ES-I3 (cell line): ENCODE data around the gene NFAT5.
A peak's percentile ranks its signal among the peaks of the same experiment; 100 is the strongest.

Experiments
- H3K36me3 ChIP-seq: 2 replicates; pipeline ENCODE4 v1.6.1; 2013; ENCODE audit warnings: mild to moderate bottlenecking, low read length, control low read depth, moderate library complexity; ENCODE audit not compliant: insufficient read depth
- H3K4me1 ChIP-seq: 2 replicates; pipeline ENCODE4 v1.6.1; 2013; ENCODE audit warnings: mild to moderate bottlenecking, control low read depth, low read length; ENCODE audit not compliant: insufficient read depth
- H3K9ac ChIP-seq: 2 replicates; pipeline ENCODE4 v1.6.1; 2013; ENCODE audit warnings: low read depth, mild to moderate bottlenecking, low read length, moderate library complexity
- H3K9me3 ChIP-seq: 2 replicates; pipeline ENCODE4 v1.6.1; 2013; ENCODE audit warnings: mild to moderate bottlenecking, low read length, moderate library complexity; ENCODE audit not compliant: control insufficient read depth, insufficient read depth

Gene NFAT5

GRCh38 chr16:69706256-69706974, 140.6 kb downstream of the NFAT5 start:
- Histone ChIP-seq H3K4me1 (no peaks in the 10 kb centered on the region), H3K9ac (no peak overlapping the region), H3K36me3 (peaks cover 10% of the 10 kb centered on the region), H3K9me3 (no peaks in the 10 kb centered on the region)

- Histone ChIP-seq H3K9me3 (no peaks in the 10 kb centered on the region), H3K4me1 (no peaks in the 10 kb centered on the region), H3K9ac (no peak overlapping the region), H3K36me3 (peaks cover 10% of the 10 kb centered on the region)
Measured at GRCh38 chr16:69706975-69707340, 141.2 kb downstream of the NFAT5 start.

GRCh38 chr16:69707920-69708683, 142.3 kb downstream of the NFAT5 start:
- peaks cover 15% of the 10 kb centered on the region for H3K36me3 ChIP-seq
- no peaks in the 10 kb centered on the region for H3K9me3 ChIP-seq
- no peaks in the 10 kb centered on the region for H3K4me1 ChIP-seq
- H3K9ac ChIP-seq, result no peak overlapping the region

- Histone ChIP-seq H3K9ac (no peak overlapping the region), H3K4me1 (no peaks in the 10 kb centered on the region), H3K9me3 (no peaks in the 10 kb centered on the region), H3K36me3 (peaks cover 15% of the 10 kb centered on the region)
Measured at GRCh38 chr16:69709456-69710084, 143.8 kb downstream of the NFAT5 start.

- H3K9ac ChIP-seq, result no peak overlapping the region
- peaks cover 21% of the 10 kb centered on the region for H3K36me3 ChIP-seq
- H3K4me1 ChIP-seq, result no peaks in the 10 kb centered on the region
- H3K9me3 ChIP-seq, result no peaks in the 10 kb centered on the region
Measured at GRCh38 chr16:69711115-69711740, 145.5 kb downstream of the NFAT5 start.

GRCh38 chr16:69712277-69712676, 146.5 kb downstream of the NFAT5 start:
- Histone ChIP-seq H3K9me3 (no peaks in the 10 kb centered on the region), H3K4me1 (no peaks in the 10 kb centered on the region), H3K36me3 (peaks cover 26% of the 10 kb centered on the region), H3K9ac (no peak overlapping the region)

- H3K9ac ChIP-seq, result no peak overlapping the region
- H3K9me3 ChIP-seq, result no peaks in the 10 kb centered on the region
- peaks cover 26% of the 10 kb centered on the region for H3K36me3 ChIP-seq
- H3K4me1 ChIP-seq, result no peaks in the 10 kb centered on the region
Measured at GRCh38 chr16:69712914-69713581, 147.3 kb downstream of the NFAT5 start.

- Histone ChIP-seq H3K4me1 (no peaks in the 10 kb centered on the region), H3K36me3 (peaks cover 17% of the 10 kb centered on the region; the same call in 1 of the 2 replicates), H3K9ac (no peak overlapping the region), H3K9me3 (no peaks in the 10 kb centered on the region)
Measured at GRCh38 chr16:69717066-69717465, 151.3 kb downstream of the NFAT5 start.

GRCh38 chr16:69718111-69718764, 152.5 kb downstream of the NFAT5 start:
- Histone ChIP-seq H3K36me3 (0 out of 2 replicates have a peak, but pooled peaks cover 11% of the 10 kb centered on the region), H3K9ac (no peak overlapping the region), H3K4me1 (peaks cover 3% of the 10 kb centered on the region), H3K9me3 (no peaks in the 10 kb centered on the region)

GRCh38 chr16:69720822-69721430, 155.2 kb downstream of the NFAT5 start:
- H3K9ac ChIP-seq, result no peak overlapping the region
- 0 out of 2 replicates have a peak, but pooled peaks cover 6% of the 10 kb centered on the region for H3K36me3 ChIP-seq
- peaks cover 3% of the 10 kb centered on the region for H3K4me1 ChIP-seq
- H3K9me3 ChIP-seq, result no peaks in the 10 kb centered on the region

- H3K9me3 ChIP-seq, result no peaks in the 10 kb centered on the region
- H3K4me1 ChIP-seq, result peaks cover 3% of the 10 kb centered on the region
- 0 out of 2 replicates have a peak, but pooled peaks cover 6% of the 10 kb centered on the region for H3K36me3 ChIP-seq
- no peak overlapping the region for H3K9ac ChIP-seq
Measured at GRCh38 chr16:69721441-69721957, 155.7 kb downstream of the NFAT5 start.

GRCh38 chr16:69724414-69724873, 158.7 kb downstream of the NFAT5 start:
- no peaks in the 10 kb centered on the region for H3K9me3 ChIP-seq
- H3K9ac ChIP-seq, result 0 out of 2 replicates have a peak overlapping the region, but pooled peaks have one; percentile 62
- H3K36me3 ChIP-seq, result no peaks in the 10 kb centered on the region
- H3K4me1 ChIP-seq, result peaks cover 7% of the 10 kb centered on the region

- H3K9me3 ChIP-seq, result no peaks in the 10 kb centered on the region
- no peaks in the 10 kb centered on the region for H3K36me3 ChIP-seq
- peak overlapping the region; percentile 62 for H3K9ac ChIP-seq
- peaks cover 7% of the 10 kb centered on the region for H3K4me1 ChIP-seq
Measured at GRCh38 chr16:69724981-69725479, 159.3 kb downstream of the NFAT5 start.
